Lower leg skin (tissue), 4 donors: ENCODE data around the gene SHKBP1. TPM values are rescaled to one million over a fixed set of nuclear protein-coding genes. Genes with fewer than 3 reads are reported as not detected.
"Not testable (repeated sequence)": the region's sequence is repeated elsewhere in the genome, so short reads cannot be mapped to it uniquely, and the experiment has no call there.

ENCODE experiments used
- DNase-seq, 2 donors: peaks; one replicate each; pipeline ENCODE4 v3.0.0-alpha.2; 2019; ENCODE audit warnings: low spot score in 2 of 2
- H3K4me3 ChIP-seq: fragments of 200-600 bp; sonication (generic); 2 replicates; pipeline ENCODE4 v1.5.1; 2017; ENCODE audit warnings: mild to moderate bottlenecking, low read depth; ENCODE audit not compliant: poor library complexity, severe bottlenecking
- CTCF ChIP-seq, 3 donors: fragments of 450-650 bp; IDR thresholded peaks; one replicate each; pipeline ENCODE4 v1.5.1; 2016; ENCODE audit warnings: antibody characterized with exemption in 3 of 3, mild to moderate bottlenecking in 3 of 3, moderate library complexity in 2 of 3
- POLR2A ChIP-seq, 2 donors: fragments of 450-650 bp; IDR thresholded peaks; one replicate each; pipeline ENCODE4 v1.6.1; 2016 to 2017; ENCODE audit warnings: antibody characterized with exemption in 2 of 2, mild to moderate bottlenecking in 1 of 2, moderate library complexity in 1 of 2
- WGBS, 2 donors: methylation state at CpG; one replicate each; pipeline ENCODE4 v1.1.5; 2018; 5-methylcytosine and 5-hydroxymethylcytosine counted together
- intact Hi-C: fragments of 100-400 bp; cut with DNase I; formaldehyde crosslinking; loops from one replicate; pipeline ENCODE4 v1.15.0; 2023; ENCODE audit warnings: low total_unique reads
- total RNA-seq, 4 donors: library from RNA; depleted of rRNA; stranded (reverse); fragments of >200 nt; gene quantifications; one replicate each; pipeline ENCODE4 v1.1.0, GENCODE V29; 2016

SHKBP1 gene
- total RNA-seq, 4 donors from 2014 or later: 39.6 to 53.4 (median 43.0) TPM

GRCh38 chr19:40533508-40533907, 43.2 kb upstream of the SHKBP1 start:
- 85 to 89% methylated on average over 2 of the region's 2 CpGs for WGBS, 2 donors
- TF ChIP-seq POLR2A (IDR thresholded peaks at IDR 0.05) (no peak), CTCF (IDR thresholded peaks at IDR 0.05) (no peak)
- intact Hi-C loops: loop anchor here (10.0 kb wide), 1 partner anchor 61 kb away; no protein-coding TSS in a partner anchor
- no peak for DNase-seq
- H3K4me3 ChIP-seq: no peak overlapping the region

GRCh38 chr19:40534148-40534547, 42.5 kb upstream of the SHKBP1 start:
- WGBS, 2 donors: 84 to 88% methylated on average over 4 of the region's 4 CpGs
- no peak overlapping the region for H3K4me3 ChIP-seq
- intact Hi-C loops: loop anchor here (10.0 kb wide), 1 partner anchor 61 kb away; no protein-coding TSS in a partner anchor
- TF ChIP-seq POLR2A (IDR thresholded peaks at IDR 0.05) (no peak), CTCF (IDR thresholded peaks at IDR 0.05) (no peak)
- DNase-seq: no peak

DNA sequence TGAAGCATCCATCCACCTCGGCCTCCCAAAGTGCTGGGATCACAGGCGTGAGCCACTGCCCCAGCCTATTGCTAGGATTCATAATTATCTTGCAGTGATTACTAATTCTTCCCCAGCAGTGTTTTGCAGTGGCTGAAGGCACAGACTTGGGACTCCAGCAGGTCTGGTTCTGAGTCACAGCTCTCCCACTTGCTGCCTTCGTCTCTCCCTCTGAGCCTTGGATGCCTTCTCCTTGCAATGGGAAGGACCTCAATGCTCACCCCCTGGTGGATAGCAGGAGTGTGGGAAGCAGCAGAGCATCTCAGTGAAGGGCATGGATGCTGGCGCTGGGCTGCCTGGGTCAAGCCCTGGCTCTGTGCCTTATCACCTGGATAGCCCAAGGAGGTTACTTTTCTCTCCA, 37.6 kb upstream of the SHKBP1 start:
- H3K4me3 ChIP-seq: no peak overlapping the region
- WGBS, 2 donors: 69 to 78% methylated on average over 4 of the region's 4 CpGs
- DNase-seq: no peak
- intact Hi-C loops: loop anchor here (10.0 kb wide), 1 partner anchor 56 kb away; no protein-coding TSS in a partner anchor
- no peak for TF ChIP-seq POLR2A (IDR thresholded peaks at IDR 0.05)
- no peak for TF ChIP-seq CTCF (IDR thresholded peaks at IDR 0.05)

DNA sequence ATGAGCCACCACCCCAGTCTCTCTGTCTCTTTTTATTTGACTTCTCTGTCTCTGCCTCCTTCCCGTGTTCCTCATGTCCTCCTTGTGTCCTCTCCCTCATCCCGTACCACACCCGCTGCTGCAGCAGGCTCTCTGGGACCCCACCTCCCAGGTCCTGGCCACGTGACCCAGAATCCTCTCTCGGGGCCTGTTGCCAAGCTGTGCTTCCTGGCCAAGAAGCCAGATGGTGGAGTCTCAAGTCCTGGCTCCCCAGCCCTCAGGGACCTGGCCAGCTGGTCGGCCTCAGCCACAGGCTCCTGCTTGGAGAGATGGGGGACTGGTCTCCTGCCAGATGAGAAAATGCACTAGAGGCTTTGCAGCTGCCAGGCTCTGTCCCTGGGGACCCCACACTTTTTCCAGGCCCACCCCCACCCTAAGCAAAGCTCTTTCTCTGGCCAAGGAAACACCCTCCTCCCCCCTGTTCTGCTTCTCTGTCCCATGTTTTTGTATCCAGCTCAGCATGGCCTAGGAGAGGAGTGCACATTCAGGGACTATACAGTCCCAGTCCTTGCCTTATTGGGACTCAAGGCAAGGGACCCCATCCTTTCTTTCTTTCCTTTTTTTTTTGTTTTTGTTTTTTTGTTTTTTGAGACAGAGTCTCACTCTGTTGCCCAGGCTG, 34.3 kb upstream of the SHKBP1 start:
- TF ChIP-seq CTCF (IDR thresholded peaks at IDR 0.05) (no peak), POLR2A (IDR thresholded peaks at IDR 0.05) (no peak)

DNA sequence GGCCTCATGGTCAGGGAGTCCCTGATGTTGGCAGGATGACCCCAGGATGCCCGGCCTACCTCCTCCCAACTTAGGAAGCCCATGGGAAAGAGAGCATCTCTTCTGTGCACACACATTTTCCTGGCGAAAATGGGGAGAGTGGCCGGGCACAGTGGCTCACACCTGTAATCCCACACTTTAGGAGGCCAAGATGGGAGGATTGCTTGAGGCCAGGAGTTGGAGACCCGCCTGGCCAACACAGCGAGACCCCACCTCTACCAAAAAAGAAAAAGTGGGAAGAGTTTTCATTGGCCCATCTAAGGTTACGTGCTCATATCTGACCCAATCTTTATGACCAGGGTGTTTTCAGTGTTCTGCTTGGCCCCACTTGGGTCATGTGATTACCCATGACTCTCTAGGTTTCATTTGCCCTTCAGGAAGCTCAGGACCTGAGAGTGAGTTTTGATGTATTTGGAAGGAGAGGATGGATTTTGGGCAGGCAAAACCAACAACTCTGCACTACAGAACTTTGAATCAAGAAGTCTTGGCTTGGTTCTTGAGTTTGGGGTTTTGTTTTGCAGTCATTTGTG, 33.6 kb upstream of the SHKBP1 start:
- no peak for DNase-seq
- no peak overlapping the region for H3K4me3 ChIP-seq
- TF ChIP-seq POLR2A (IDR thresholded peaks at IDR 0.05) (no peak), CTCF (IDR thresholded peaks at IDR 0.05) (no peak)
- intact Hi-C loops: no loop called here
- 96 to 97% methylated on average over 6 of the region's 6 CpGs for WGBS, 2 donors

More for the DNA sequence above, 34.3 kb upstream of the SHKBP1 start:
- no peak for DNase-seq
- H3K4me3 ChIP-seq: no peak overlapping the region
- intact Hi-C loops: no loop called here
- 30 to 43% methylated on average over 5 to 6 of the region's 6 CpGs for WGBS, 2 donors

GRCh38 chr19:40546153-40546841, 30.4 kb upstream of the SHKBP1 start:
- intact Hi-C loops, H3K4me3 ChIP-seq, DNase-seq: not testable (repeated sequence)
- WGBS, 2 donors: 88 to 94% methylated on average over 3 of the region's 3 CpGs

DNA sequence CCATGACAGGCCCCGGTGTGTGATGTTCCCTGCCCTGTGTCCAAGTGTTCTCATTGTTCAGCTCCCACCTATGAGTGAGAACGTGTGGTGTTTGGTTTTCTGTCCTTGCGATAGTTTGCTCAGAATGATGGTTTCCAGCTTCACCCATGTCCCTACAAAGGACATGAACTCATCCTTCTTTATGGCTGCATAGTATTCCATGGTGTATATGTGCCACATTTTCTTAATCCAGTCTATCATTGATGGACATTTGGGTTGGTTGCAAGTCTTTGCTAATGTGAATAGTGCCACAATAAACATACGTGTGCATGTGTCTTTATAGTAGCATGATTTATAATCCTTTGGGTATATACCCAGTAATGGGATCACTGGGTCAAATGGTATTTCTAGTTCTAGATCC, 29.5 kb upstream of the SHKBP1 start:
- H3K4me3 ChIP-seq, DNase-seq, intact Hi-C loops: not testable (repeated sequence)
- WGBS, 2 donors: 93 to 94% methylated on average over 4 of the region's 4 CpGs
